Measurements from ENCODE around the gene CPAMD8. TPM values are rescaled to one million over a fixed set of nuclear protein-coding genes. Genes with fewer than 3 reads are reported as not detected.
"Not testable (repeated sequence)": the region's sequence is repeated elsewhere in the genome, so short reads cannot be mapped to it uniquely, and the experiment has no call there.

The CPAMD8 gene
- total RNA-seq, 2 experiments from 2014 or later: 0.42 to 0.68 TPM

- no peak overlapping the region for H3K27ac Mint-ChIP-seq
- POLR2A ChIA-PET: no interaction called here
- no peaks in the 10 kb centered on the region for H3K36me3 Mint-ChIP-seq
Observed at GRCh38 chr19:16944626-16945363, 81.8 kb downstream of the CPAMD8 start.

GRCh38 chr19:16943942-16944625 lies 82.5 kb downstream of the CPAMD8 start:
- Mint-ChIP-seq H3K9me3 (peaks cover 9% of the 10 kb centered on the region), H3K4me1 (no peaks in the 10 kb centered on the region), H3K27ac (no peak overlapping the region), H3K36me3 (no peaks in the 10 kb centered on the region), H3K27me3 (no peaks in the 10 kb centered on the region), H3K4me3 (no peak overlapping the region)
- DNase-seq (no peak), ATAC-seq (ENCODE audit: low read depth) (no peak)
- POLR2A ChIA-PET: no interaction called here

More at GRCh38 chr19:16944626-16945363, 81.8 kb downstream of the CPAMD8 start:
- Mint-ChIP-seq H3K27me3 (no peaks in the 10 kb centered on the region), H3K9me3 (peaks cover 9% of the 10 kb centered on the region), H3K4me1 (no peaks in the 10 kb centered on the region), H3K4me3 (no peak overlapping the region)
- DNase-seq: no peak
- ATAC-seq (ENCODE audit: low read depth): no peak

- POLR2A ChIA-PET: not testable (repeated sequence)
Observed at GRCh38 chr19:16943090-16943489, 83.5 kb downstream of the CPAMD8 start.

GRCh38 chr19:16942583-16942982 lies 84.0 kb downstream of the CPAMD8 start:
- POLR2A ChIA-PET: no interaction called here
- peaks cover 9% of the 10 kb centered on the region for H3K9me3 Mint-ChIP-seq
- no peaks in the 10 kb centered on the region for H3K36me3 Mint-ChIP-seq
- no peak for DNase-seq
- no peak overlapping the region for H3K27ac Mint-ChIP-seq
- H3K4me3 Mint-ChIP-seq: no peak overlapping the region
- H3K4me1 Mint-ChIP-seq: no peaks in the 10 kb centered on the region
- no peaks in the 10 kb centered on the region for H3K27me3 Mint-ChIP-seq
- ATAC-seq (ENCODE audit: low read depth): no peak

More at GRCh38 chr19:16943090-16943489, 83.5 kb downstream of the CPAMD8 start:
- DNase-seq; H3K4me3 Mint-ChIP-seq; H3K27ac Mint-ChIP-seq; ATAC-seq (ENCODE audit: low read depth); H3K4me1 Mint-ChIP-seq; H3K9me3 Mint-ChIP-seq; H3K36me3 Mint-ChIP-seq; H3K27me3 Mint-ChIP-seq: not testable (repeated sequence)

- no peak for ATAC-seq (ENCODE audit: low read depth)
- H3K27me3 Mint-ChIP-seq: no peaks in the 10 kb centered on the region
Observed at GRCh38 chr19:16940626-16941025, 86.0 kb downstream of the CPAMD8 start.

GRCh38 chr19:16940063-16940462 lies 86.5 kb downstream of the CPAMD8 start:
- ATAC-seq (ENCODE audit: low read depth); H3K36me3 Mint-ChIP-seq; POLR2A ChIA-PET; H3K27me3 Mint-ChIP-seq; H3K4me3 Mint-ChIP-seq; H3K4me1 Mint-ChIP-seq; H3K9me3 Mint-ChIP-seq; H3K27ac Mint-ChIP-seq; DNase-seq: not testable (repeated sequence)

More at GRCh38 chr19:16940626-16941025, 86.0 kb downstream of the CPAMD8 start:
- Mint-ChIP-seq H3K4me3 (no peak overlapping the region), H3K36me3 (no peaks in the 10 kb centered on the region), H3K9me3 (no peaks in the 10 kb centered on the region), H3K4me1 (no peaks in the 10 kb centered on the region), H3K27ac (no peak overlapping the region)
- POLR2A ChIA-PET: no interaction called here
- no peak for DNase-seq

GRCh38 chr19:16938211-16938610 lies 88.4 kb downstream of the CPAMD8 start:
- no peak for ATAC-seq (ENCODE audit: low read depth)
- Mint-ChIP-seq H3K27me3 (peaks cover 3% of the 10 kb centered on the region), H3K27ac (no peak overlapping the region), H3K36me3 (peaks cover 6% of the 10 kb centered on the region), H3K9me3 (peaks cover 13% of the 10 kb centered on the region), H3K4me3 (no peak overlapping the region), H3K4me1 (no peaks in the 10 kb centered on the region)
- POLR2A ChIA-PET: no interaction called here
- no peak for DNase-seq

- peaks cover 14% of the 10 kb centered on the region for H3K9me3 Mint-ChIP-seq
- POLR2A ChIA-PET; H3K36me3 Mint-ChIP-seq; DNase-seq; H3K27me3 Mint-ChIP-seq; H3K4me3 Mint-ChIP-seq; ATAC-seq (ENCODE audit: low read depth); H3K4me1 Mint-ChIP-seq; H3K27ac Mint-ChIP-seq: not testable (repeated sequence)
Observed at GRCh38 chr19:16937796-16938195, 88.8 kb downstream of the CPAMD8 start.

- peaks cover 3% of the 10 kb centered on the region for H3K27me3 Mint-ChIP-seq
- H3K9me3 Mint-ChIP-seq: peaks cover 14% of the 10 kb centered on the region
- peaks cover 6% of the 10 kb centered on the region for H3K36me3 Mint-ChIP-seq
- H3K4me3 Mint-ChIP-seq: no peak overlapping the region
- DNase-seq (no peak), ATAC-seq (ENCODE audit: low read depth) (no peak)
- no peak overlapping the region for H3K27ac Mint-ChIP-seq
- H3K4me1 Mint-ChIP-seq: no peaks in the 10 kb centered on the region
- POLR2A ChIA-PET: no interaction called here
Observed at GRCh38 chr19:16936901-16937300, 89.7 kb downstream of the CPAMD8 start.

GRCh38 chr19:16934489-16934888 lies 92.1 kb downstream of the CPAMD8 start:
- peaks cover 18% of the 10 kb centered on the region for H3K9me3 Mint-ChIP-seq
- no peak overlapping the region for H3K4me3 Mint-ChIP-seq
- no peak for ATAC-seq (ENCODE audit: low read depth)
- peaks cover 3% of the 10 kb centered on the region for H3K27me3 Mint-ChIP-seq
- peaks cover 6% of the 10 kb centered on the region for H3K36me3 Mint-ChIP-seq
- no peak overlapping the region for H3K27ac Mint-ChIP-seq
- H3K4me1 Mint-ChIP-seq: no peaks in the 10 kb centered on the region
- DNase-seq: no peak
- POLR2A ChIA-PET: no interaction called here

- no peak for ATAC-seq (ENCODE audit: low read depth)
- H3K9me3 Mint-ChIP-seq: peaks cover 35% of the 10 kb centered on the region
- H3K4me1 Mint-ChIP-seq: no peaks in the 10 kb centered on the region
- peaks cover 3% of the 10 kb centered on the region for H3K27me3 Mint-ChIP-seq
- POLR2A ChIA-PET: no interaction called here
- H3K36me3 Mint-ChIP-seq: peaks cover 6% of the 10 kb centered on the region
- no peak overlapping the region for H3K27ac Mint-ChIP-seq
- DNase-seq: no peak
- no peak overlapping the region for H3K4me3 Mint-ChIP-seq
Observed at GRCh38 chr19:16931306-16931705, 95.3 kb downstream of the CPAMD8 start.

- peaks cover 3% of the 10 kb centered on the region for H3K27me3 Mint-ChIP-seq
- no peak overlapping the region for H3K27ac Mint-ChIP-seq
- DNase-seq (no peak), ATAC-seq (ENCODE audit: low read depth) (no peak)
- peaks cover 35% of the 10 kb centered on the region for H3K9me3 Mint-ChIP-seq
- POLR2A ChIA-PET: no interaction called here
- no peaks in the 10 kb centered on the region for H3K4me1 Mint-ChIP-seq
- no peak overlapping the region for H3K4me3 Mint-ChIP-seq
- H3K36me3 Mint-ChIP-seq: peaks cover 6% of the 10 kb centered on the region
Observed at GRCh38 chr19:16930753-16931152, 95.9 kb downstream of the CPAMD8 start.

GRCh38 chr19:16928916-16929315 lies 97.7 kb downstream of the CPAMD8 start:
- DNase-seq: no peak
- ATAC-seq (ENCODE audit: low read depth): no peak
- Mint-ChIP-seq H3K9me3 (peaks cover 31% of the 10 kb centered on the region), H3K27ac (no peak overlapping the region), H3K4me1 (no peaks in the 10 kb centered on the region), H3K4me3 (no peak overlapping the region), H3K36me3 (peaks cover 1% of the 10 kb centered on the region), H3K27me3 (peaks cover 2% of the 10 kb centered on the region)
- POLR2A ChIA-PET: no interaction called here

GRCh38 chr19:16928351-16928750 lies 98.3 kb downstream of the CPAMD8 start:
- POLR2A ChIA-PET: interaction anchor here (0.6 kb wide), 1 partner anchor 1163 kb away, joined by 4 read pairs; no protein-coding TSS in a partner anchor
- ATAC-seq (ENCODE audit: low read depth) (no peak), DNase-seq (no peak)
- H3K9me3 Mint-ChIP-seq: peaks cover 27% of the 10 kb centered on the region
- H3K4me3 Mint-ChIP-seq: no peak overlapping the region
- no peak overlapping the region for H3K27ac Mint-ChIP-seq
- H3K36me3 Mint-ChIP-seq: no peaks in the 10 kb centered on the region
- peaks cover 2% of the 10 kb centered on the region for H3K27me3 Mint-ChIP-seq
- no peaks in the 10 kb centered on the region for H3K4me1 Mint-ChIP-seq
